HG02678 (cell line): ENCODE results near the gene ZNF407.

ENCODE experiments used
- ATAC-seq: cut with Tn5 transposase; IDR thresholded peaks from one replicate; pipeline ENCODE4 v1.9.1; 2021; ENCODE audit warnings: mild to moderate bottlenecking, moderate library complexity; ENCODE audit not compliant: unreplicated experiment

The ZNF407 gene

DNA sequence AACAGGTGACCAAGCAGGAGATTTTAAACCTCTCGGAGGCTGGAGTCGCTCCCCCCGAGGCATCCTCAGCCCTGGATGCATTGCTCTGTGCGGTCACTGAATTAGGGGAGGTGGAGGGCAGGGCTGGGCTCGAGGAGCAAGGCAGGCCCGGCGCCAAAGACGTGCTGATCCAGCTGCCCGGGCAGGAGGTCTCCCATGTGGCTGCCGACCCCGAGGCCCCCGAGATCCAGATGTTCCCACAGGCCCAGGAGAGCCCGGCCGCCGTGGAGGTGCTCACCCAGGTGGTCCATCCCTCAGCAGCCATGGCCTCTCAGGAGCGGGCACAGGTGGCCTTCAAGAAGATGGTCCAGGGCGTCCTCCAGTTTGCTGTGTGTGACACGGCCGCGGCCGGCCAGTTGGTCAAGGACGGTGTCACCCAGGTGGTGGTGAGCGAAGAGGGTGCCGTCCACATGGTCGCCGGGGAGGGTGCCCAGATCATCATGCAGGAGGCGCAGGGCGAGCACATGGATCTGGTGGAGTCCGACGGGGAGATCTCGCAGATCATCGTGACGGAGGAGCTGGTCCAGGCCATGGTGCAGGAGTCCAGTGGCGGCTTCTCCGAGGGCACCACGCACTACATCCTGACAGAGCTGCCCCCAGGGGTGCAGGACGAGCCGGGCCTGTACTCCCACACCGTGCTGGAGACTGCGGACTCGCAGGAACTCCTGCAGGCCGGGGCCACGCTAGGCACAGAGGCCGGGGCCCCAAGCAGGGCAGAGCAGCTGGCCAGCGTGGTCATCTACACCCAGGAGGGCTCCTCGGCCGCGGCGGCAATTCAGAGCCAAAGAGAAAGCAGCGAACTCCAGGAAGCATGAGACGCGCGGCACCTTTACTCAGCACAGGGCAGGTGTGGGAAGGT is 466.2 kb downstream of the ZNF407 start:
- no peak for ATAC-seq

DNA sequence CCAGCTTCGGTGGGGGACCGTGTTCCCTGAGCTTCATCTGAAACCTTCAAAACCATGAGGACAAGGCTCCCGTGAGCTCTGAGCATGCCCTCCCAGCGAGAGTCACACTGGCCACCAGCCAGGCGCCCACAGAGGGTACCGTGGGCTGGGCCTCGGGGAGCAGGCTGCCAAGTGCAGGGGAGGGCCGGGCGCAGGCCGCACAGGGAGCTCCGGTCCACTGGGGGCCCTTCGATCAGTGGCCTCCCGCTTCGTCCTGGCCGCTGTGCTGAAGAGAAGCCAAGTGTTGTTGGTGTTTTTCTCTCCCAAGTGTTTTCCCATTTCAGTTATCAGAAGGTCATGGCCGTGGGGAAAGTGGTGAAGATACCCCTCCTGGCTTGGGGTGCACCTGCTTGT is 466.8 kb downstream of the ZNF407 start:
- ATAC-seq, result no peak

GRCh38 chr18:75065251-75066000 is 467.8 kb downstream of the ZNF407 start:
- ATAC-seq, result no peak

DNA sequence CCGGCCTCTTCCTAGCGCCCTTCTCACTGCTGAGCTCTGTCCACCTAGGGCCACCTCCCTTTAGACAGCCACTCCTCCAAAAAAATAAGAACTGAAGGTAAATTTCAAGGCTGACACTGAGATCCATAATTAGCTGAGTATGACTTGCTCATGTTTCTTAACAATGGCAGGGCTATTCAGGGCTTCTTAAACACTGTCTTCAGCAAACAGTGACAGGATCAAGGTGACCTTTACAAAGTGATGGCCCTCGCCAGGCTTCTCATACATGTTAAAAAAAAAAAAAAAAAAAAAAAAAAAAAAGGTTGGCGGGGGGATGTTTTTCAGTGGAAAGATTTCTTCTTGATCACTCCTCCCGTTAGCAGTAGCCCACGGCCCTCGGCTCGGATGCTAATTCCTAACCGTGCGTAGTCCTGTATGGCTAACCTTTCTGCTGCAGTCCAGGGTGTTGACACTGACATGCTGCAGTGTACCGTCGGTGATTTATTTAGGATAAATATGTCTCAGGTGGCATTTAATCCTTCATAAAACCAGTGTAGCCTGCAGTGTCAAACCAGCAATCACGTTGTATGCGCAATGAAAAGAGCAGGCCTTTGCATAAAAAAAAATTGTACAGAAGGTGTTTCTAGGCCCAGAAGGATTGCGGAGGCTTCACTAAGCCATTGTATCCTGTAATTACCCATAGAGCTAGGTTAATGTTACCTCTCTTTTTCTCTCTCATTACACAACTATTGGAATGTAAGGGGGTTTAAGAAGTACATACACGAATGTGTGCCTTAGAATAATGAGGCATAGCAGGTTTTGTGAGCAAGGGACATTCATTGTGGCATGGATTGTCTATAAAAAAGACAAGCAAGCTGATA is 468.6 kb downstream of the ZNF407 start:
- no peak for ATAC-seq

DNA sequence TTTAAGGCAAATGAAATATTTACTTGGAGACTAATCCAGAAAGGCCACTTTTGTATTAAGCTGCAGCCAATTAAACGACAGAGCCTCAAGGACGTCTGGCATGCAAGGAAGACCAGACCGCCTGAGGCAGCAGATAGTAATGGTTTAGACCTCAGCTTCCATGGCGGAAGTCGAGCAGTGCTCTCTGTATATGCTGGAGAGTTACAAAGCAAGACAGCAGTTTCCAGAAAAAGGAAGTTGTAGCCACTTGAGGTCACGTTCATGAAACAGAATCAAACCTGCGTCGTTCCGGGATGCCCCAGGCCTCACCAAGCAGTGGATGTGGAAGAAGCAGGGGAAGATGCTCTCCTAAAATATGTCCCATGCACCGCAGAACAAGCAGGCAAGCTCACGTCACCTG is 469.3 kb downstream of the ZNF407 start:
- no peak for ATAC-seq

- ATAC-seq, result no peak
Observed at GRCh38 chr18:75067996-75068645, 470.5 kb downstream of the ZNF407 start.

- no peak for ATAC-seq
Observed at GRCh38 chr18:75068682-75069435, 471.2 kb downstream of the ZNF407 start.

- no peak for ATAC-seq
Observed at GRCh38 chr18:75070235-75070624, 472.6 kb downstream of the ZNF407 start.

DNA sequence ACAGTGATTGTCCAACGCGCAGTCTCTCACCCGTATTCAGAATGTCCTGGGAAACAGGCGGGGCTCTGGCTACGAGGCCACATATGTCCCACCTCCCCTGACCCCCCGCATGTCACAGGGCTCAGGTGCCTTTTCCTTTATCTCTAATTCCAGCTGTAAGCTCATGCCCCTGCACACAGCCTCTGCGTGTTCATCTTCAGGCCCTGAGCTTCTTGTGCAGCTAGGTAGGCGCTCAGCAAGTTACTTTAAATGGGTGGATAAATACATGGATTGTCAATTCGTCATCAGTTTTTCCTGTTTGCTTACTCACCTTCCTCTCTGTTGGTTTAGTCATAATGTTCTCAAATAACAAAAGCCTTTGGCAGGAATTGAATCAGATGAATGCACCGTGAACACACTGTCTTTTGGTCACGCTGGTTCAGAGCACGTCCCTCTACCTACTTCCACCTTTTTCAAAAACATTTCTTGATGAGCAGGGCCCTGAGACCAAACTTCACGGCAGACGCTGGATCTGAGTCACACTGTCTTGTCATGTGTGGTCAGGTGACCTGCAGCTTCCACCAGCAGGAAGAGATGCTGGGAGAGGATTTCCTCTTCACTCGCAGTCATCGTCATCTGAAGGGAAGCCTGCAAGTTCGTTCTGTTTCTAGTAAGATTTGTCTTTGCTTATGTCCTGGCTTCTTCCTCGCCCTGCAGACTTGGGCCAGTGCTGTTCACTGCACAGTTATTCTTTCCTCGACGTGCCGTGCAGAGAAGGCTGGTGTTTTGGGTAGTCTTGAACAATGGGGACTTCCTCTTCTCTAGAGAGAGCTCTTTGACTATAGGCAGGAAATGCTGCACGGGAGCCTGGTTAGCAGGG is 473.2 kb downstream of the ZNF407 start:
- ATAC-seq, result peak; percentile 77

- ATAC-seq, result no peak
Observed at GRCh38 chr18:75071484-75071785, 473.8 kb downstream of the ZNF407 start.

- ATAC-seq, result no peak
Observed at GRCh38 chr18:75071866-75072671, 474.4 kb downstream of the ZNF407 start.

- ATAC-seq, result no peak
Observed at GRCh38 chr18:75072672-75073371, 475.2 kb downstream of the ZNF407 start.

DNA sequence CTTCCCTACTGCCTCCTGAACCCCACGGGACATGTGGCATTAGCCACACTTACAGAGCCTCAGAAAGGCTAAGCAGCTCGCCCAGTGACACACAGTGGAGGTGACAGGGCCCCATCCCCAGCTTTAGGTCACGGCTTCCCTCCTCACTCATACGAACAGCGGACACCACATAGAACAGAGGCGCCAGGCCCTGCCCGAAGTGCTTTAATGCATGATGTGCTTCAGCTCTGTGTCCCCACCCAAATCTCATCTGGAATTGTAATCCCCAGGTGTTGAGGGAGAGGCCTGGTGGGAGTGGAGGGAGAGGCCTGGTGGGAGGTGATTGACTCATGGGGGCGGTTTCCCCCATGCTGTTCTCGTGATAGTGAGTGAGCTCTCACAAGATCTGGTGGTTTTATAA is 476.0 kb downstream of the ZNF407 start:
- no peak for ATAC-seq

GRCh38 chr18:75074196-75075015 is 476.7 kb downstream of the ZNF407 start:
- no peak for ATAC-seq

DNA sequence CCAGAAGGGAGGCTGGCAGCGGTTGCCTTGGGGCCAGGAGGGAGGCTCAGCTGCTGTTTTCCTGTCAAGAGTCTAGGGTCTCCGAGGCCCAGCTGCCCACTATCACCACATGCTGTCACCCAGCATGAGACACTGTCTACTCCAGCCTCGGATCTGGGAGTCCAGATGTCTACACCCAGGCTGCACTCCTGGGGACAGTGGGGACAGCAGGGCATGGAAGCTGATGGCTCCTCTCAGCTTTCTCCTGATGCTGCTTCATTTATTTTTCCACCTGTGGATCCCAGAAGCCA is 477.3 kb downstream of the ZNF407 start:
- no peak for ATAC-seq

DNA sequence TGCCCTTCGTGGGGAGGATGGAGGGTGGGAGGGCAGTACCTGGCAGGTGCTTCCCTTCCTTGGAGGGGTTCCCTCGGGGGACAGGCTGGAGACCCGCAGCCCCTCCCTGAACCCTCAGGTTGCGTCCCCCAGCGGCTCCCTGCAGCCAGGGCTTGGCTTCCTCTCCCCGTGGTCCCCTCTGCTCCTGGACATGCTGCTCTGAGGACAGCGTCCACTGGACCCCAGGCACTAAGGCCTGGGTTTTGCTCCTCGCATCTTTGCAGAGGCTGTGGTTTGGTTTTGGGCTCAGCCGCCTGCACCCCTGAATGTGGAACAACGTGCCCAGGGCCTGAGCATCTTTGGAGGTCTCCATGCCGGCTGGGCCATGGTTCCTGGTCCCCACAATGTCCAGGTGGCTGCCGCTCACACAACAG is 477.8 kb downstream of the ZNF407 start:
- ATAC-seq, result no peak

GRCh38 chr18:75076286-75076685 is 478.6 kb downstream of the ZNF407 start:
- ATAC-seq, result no peak
